Adipose tissue (tissue), 3 donors: ENCODE results near the gene THBS3. TPM values are rescaled to one million over a fixed set of nuclear protein-coding genes. Genes with fewer than 3 reads are reported as not detected.
"Not testable (repeated sequence)": the region's sequence is repeated elsewhere in the genome, so short reads cannot be mapped to it uniquely, and the experiment has no call there.

Experiments used
- H3K27ac ChIP-seq: one replicate; pipeline ENCODE4 v1.5.1; 2013; ENCODE audit warnings: low read depth, low read length
- WGBS, 3 donors: extraction: QIAGEN DNeasy Blood & Tissue Kit; methylation state at CpG; one replicate each; pipeline ENCODE4 v1.1.7; 2013; 5-methylcytosine and 5-hydroxymethylcytosine counted together
- polyA plus RNA-seq, 3 donors: library from polyadenylated mRNA; stranded (reverse); fragments of 200-250 nt; gene quantifications; one replicate each; pipeline ENCODE4 v1.2.3, GENCODE V29; 2013
- donor health status: healthy with polysubstance abuse.
- donor health status: Bipolar disorder and iron deficiency.
- donor health status: healthy.

Gene THBS3
- 10 to 100 TPM; 12.0 to 31.5 (median 13.7) TPM for polyA plus RNA-seq

GRCh38 chr1:155207806-155208540, at the start of gene THBS3:
THBS3 (minus strand) TSS chr1:155207897; CDS start chr1:155207876, 21 bp downstream.
- 16 to 18% (median 17%) methylated on average over 17 of the region's 17 CpGs for WGBS, 3 donors
- peak within 1 kb of the TSS; percentile 100 for H3K27ac ChIP-seq

- peak overlapping the region; percentile 92 for H3K27ac ChIP-seq
- WGBS, 3 donors: 67 to 79% (median 72%) methylated on average over 20 of the region's 20 CpGs
These were observed 48.6 kb upstream of the THBS3 start for GRCh38 chr1:155256058-155256852.

- peak within 1 kb of the TSS; percentile 92 for H3K27ac ChIP-seq
- 0 to 2% (median 1%) methylated on average over 50 to 54 of the region's 54 CpGs for WGBS, 3 donors
These were observed 47.7 kb upstream of the THBS3 start, which contains the start of gene ENTREP3 for GRCh38 chr1:155255243-155256007. ENTREP3 (minus strand) TSS chr1:155255483; CDS start chr1:155254877, 606 bp downstream.

GRCh38 chr1:155254714-155255242, 47.1 kb upstream of the THBS3 start:
- WGBS, 3 donors: 5 to 6% (median 5%) methylated on average over 28 to 35 of the region's 35 CpGs
- H3K27ac ChIP-seq: no peak overlapping the region

- H3K27ac ChIP-seq: no peak overlapping the region
- WGBS, 3 donors: 38 to 49% (median 46%) methylated on average over 12 of the region's 12 CpGs
These were observed 46.6 kb upstream of the THBS3 start for GRCh38 chr1:155254228-155254713.

- WGBS, 3 donors: 63 to 68% (median 64%) methylated on average over 5 of the region's 5 CpGs
- H3K27ac ChIP-seq: no peak overlapping the region
These were observed 46.1 kb upstream of the THBS3 start for GRCh38 chr1:155253797-155254196.

GRCh38 chr1:155253208-155253607, 45.5 kb upstream of the THBS3 start:
- WGBS, 3 donors: 77 to 89% (median 82%) methylated on average over 5 of the region's 5 CpGs
- no peak overlapping the region for H3K27ac ChIP-seq

- no peak overlapping the region for H3K27ac ChIP-seq
- WGBS, 3 donors: 65 to 81% (median 81%) methylated on average over 5 to 7 of the region's 7 CpGs
These were observed 43.9 kb upstream of the THBS3 start for GRCh38 chr1:155251566-155251965.

GRCh38 chr1:155250633-155251449, 43.1 kb upstream of the THBS3 start:
- WGBS, 3 donors: 12 to 20% (median 17%) methylated on average over 22 to 23 of the region's 23 CpGs

GRCh38 chr1:155250246-155250632, 42.5 kb upstream of the THBS3 start:
- H3K27ac ChIP-seq: no peak overlapping the region
- WGBS, 3 donors: 22 to 29% (median 25%) methylated on average over 25 to 28 of the region's 28 CpGs

More at GRCh38 chr1:155250633-155251449, 43.1 kb upstream of the THBS3 start:
- H3K27ac ChIP-seq: no peak overlapping the region

- no peak overlapping the region for H3K27ac ChIP-seq
- WGBS, 3 donors: 90 to 91% (median 91%) methylated on average over 26 of the region's 26 CpGs
These were observed 40.2 kb upstream of the THBS3 start for GRCh38 chr1:155247667-155248553.

- H3K27ac ChIP-seq: not testable (repeated sequence)
- 95 to 97% (median 96%) methylated on average over 3 of the region's 3 CpGs for WGBS, 3 donors
These were observed 39.1 kb upstream of the THBS3 start for GRCh38 chr1:155246796-155247195.

- H3K27ac ChIP-seq: no peak overlapping the region
- 59 to 65% (median 64%) methylated on average over 8 of the region's 8 CpGs for WGBS, 3 donors
These were observed 37.4 kb upstream of the THBS3 start for GRCh38 chr1:155245163-155245524.

- 0% methylated on average over 53 of the region's 53 CpGs for WGBS, 3 donors
- no peak overlapping the region for H3K27ac ChIP-seq
These were observed 36.9 kb upstream of the THBS3 start for GRCh38 chr1:155244368-155245162.

- 68 to 77% (median 72%) methylated on average over 3 of the region's 3 CpGs for WGBS, 3 donors
These were observed 35.2 kb upstream of the THBS3 start for GRCh38 chr1:155242805-155243358.

GRCh38 chr1:155241841-155242264, 34.2 kb upstream of the THBS3 start:
- WGBS, 3 donors: 46 to 77% (median 58%) methylated on average over 4 of the region's 4 CpGs

More at GRCh38 chr1:155242805-155243358, 35.2 kb upstream of the THBS3 start:
- no peak overlapping the region for H3K27ac ChIP-seq

More at GRCh38 chr1:155241841-155242264, 34.2 kb upstream of the THBS3 start:
- no peak overlapping the region for H3K27ac ChIP-seq
